H1 (cell line): ENCODE measurements around the gene TFAP2E. TPM values are rescaled to one million over a fixed set of nuclear protein-coding genes. Genes with fewer than 3 reads are reported as not detected.

Experiments
- CTCF ChIA-PET: fragments of 300-600 bp; sonication (Branson Sonifier 250); formaldehyde crosslinking; loops from one replicate; lab custom pipeline; 2021; ENCODE audit not compliant: partially characterized antibody; lab: Charles Lee
- POLR2A ChIA-PET: fragments of 300-600 bp; sonication (Branson Sonifier 250); formaldehyde crosslinking; loops from one replicate; lab custom pipeline; 2021; ENCODE audit warnings: inconsistent platforms; ENCODE audit not compliant: partially characterized antibody; lab: Charles Lee
- DNase-seq, 2 experiments: peaks; one replicate each; pipeline versions ENCODE4 v3.0.0 to v3.0.0-alpha.2; 2010 to 2022; ENCODE audit warnings: low spot score in 2 of 2, low read depth in 1 of 2, mixed read lengths in 1 of 2
- FAIRE-seq: peaks from 2 replicates; lab custom pipeline; 2011; peaks lifted over from hg19 to GRCh38; lab: Jason Lieb, UNC
- H2AFZ ChIP-seq: 2 replicates; pipeline ENCODE4 v1.8.1; 2012; ENCODE audit warnings: low read length, inconsistent platforms
- H2AK5ac ChIP-seq: 2 replicates; pipeline ENCODE4 v1.6.1; 2013; ENCODE audit warnings: low read depth, low read length
- H2BK120ac ChIP-seq: replicated peaks from 2 replicates; pipeline ENCODE3; 2013; ENCODE audit warnings: low read depth, low read length, inconsistent platforms
- H2BK12ac ChIP-seq: 2 replicates; pipeline ENCODE4 v1.6.1; 2013; ENCODE audit warnings: low read depth, low read length
- H2BK15ac ChIP-seq: 2 replicates; pipeline ENCODE4 v1.6.1; 2013; ENCODE audit warnings: low read length
- H2BK20ac ChIP-seq: 2 replicates; pipeline ENCODE4 v1.6.1; 2013; ENCODE audit warnings: low read length
- H2BK5ac ChIP-seq: 2 replicates; pipeline ENCODE4 v1.6.1; 2013; ENCODE audit warnings: low read depth, low read length
- H3K14ac ChIP-seq: 2 replicates; pipeline ENCODE4 v1.6.1; 2013; ENCODE audit warnings: inconsistent platforms; ENCODE audit not compliant: insufficient read length
- H3K18ac ChIP-seq: 2 replicates; pipeline ENCODE4 v1.6.1; 2013; ENCODE audit warnings: low read length; ENCODE audit errors: extremely low read depth
- H3K23ac ChIP-seq: 2 replicates; pipeline ENCODE4 v1.6.1; 2013; ENCODE audit warnings: inconsistent platforms; ENCODE audit not compliant: insufficient read length
- H3K23me2 ChIP-seq: 2 replicates; pipeline ENCODE4 v1.6.1; 2013; ENCODE audit warnings: low read depth, low read length
- H3K27ac ChIP-seq: 2 replicates; pipeline ENCODE4 v1.6.1; 2011; ENCODE audit warnings: low read depth, low read length, inconsistent platforms
- H3K27me3 ChIP-seq, 4 experiments: replicated peaks in 1 of 4; 1 replicate in 1 of 4; 2 replicates in 3 of 4; pipeline versions ENCODE4 v1.6.1 to v1.8.1; 2011 to 2013; ENCODE audit warnings: low read length in 3 of 4, mild to moderate bottlenecking in 3 of 4, inconsistent platforms in 2 of 4, mixed read lengths in 2 of 4, moderate library complexity in 1 of 4; ENCODE audit not compliant: control insufficient read depth in 3 of 4, insufficient read depth in 3 of 4; ENCODE audit errors: extremely low read depth in 1 of 4
- H3K36me3 ChIP-seq, 4 experiments: 2 replicates each; pipeline versions ENCODE4 v1.6.1 to v1.8.1; 2011 to 2013; ENCODE audit warnings: mild to moderate bottlenecking in 4 of 4, low read length in 3 of 4, moderate library complexity in 2 of 4, control low read depth in 1 of 4, inconsistent platforms in 1 of 4; ENCODE audit not compliant: insufficient read depth in 4 of 4, control insufficient read depth in 2 of 4
- H3K4ac ChIP-seq: replicated peaks from 2 replicates; pipeline ENCODE3; 2013; ENCODE audit warnings: low read length, low read depth, mixed read lengths, inconsistent platforms; ENCODE audit not compliant: insufficient read length
- H3K4me1 ChIP-seq, 4 experiments: replicated peaks in 1 of 4; 1 replicate in 1 of 4; 2 replicates in 3 of 4; pipeline versions ENCODE4 v1.6.1 to v1.8.1; 2011 to 2013; ENCODE audit warnings: low read length in 3 of 4, inconsistent platforms in 2 of 4, mixed read lengths in 1 of 4; ENCODE audit not compliant: insufficient read depth in 4 of 4, control insufficient read depth in 3 of 4
- H3K4me2 ChIP-seq, 2 experiments: 2 replicates each; pipeline versions ENCODE4 v1.6.1 to v1.8.1; 2011 to 2013; ENCODE audit warnings: low read depth in 2 of 2, low read length in 2 of 2, control low read depth in 1 of 2, inconsistent platforms in 1 of 2, mild to moderate bottlenecking in 1 of 2; ENCODE audit not compliant: insufficient read depth in 1 of 2
- H3K4me3 ChIP-seq, 4 experiments: fragments of 200-600, 300-600 bp in 1 of 4; sonication (generic), shearing (Covaris generic), sonication (Bioruptor Twin) in 1 of 4; 2 replicates each; pipeline versions ENCODE4 v1.5.1 to v1.8.1; 2011 to 2016; ENCODE audit warnings: low read length in 4 of 4, low read depth in 3 of 4, control low read depth in 2 of 4, inconsistent platforms in 2 of 4, mild to moderate bottlenecking in 2 of 4, mixed read lengths in 1 of 4, moderate library complexity in 1 of 4; ENCODE audit not compliant: insufficient read depth in 2 of 4; ENCODE audit errors: extremely low read depth in 1 of 4
- H3K56ac ChIP-seq: replicated peaks from 2 replicates; pipeline ENCODE3; 2013; ENCODE audit warnings: low read depth, mild to moderate bottlenecking, mixed read lengths, low read length, inconsistent platforms; ENCODE audit not compliant: insufficient read length
- H3K79me1 ChIP-seq: 2 replicates; pipeline ENCODE4 v1.6.1; 2013; ENCODE audit warnings: low read depth, low read length, control low read depth
- H3K79me2 ChIP-seq, 2 experiments: 2 replicates each; pipeline versions ENCODE4 v1.6.1 to v1.8.1; 2012 to 2013; ENCODE audit warnings: low read length in 2 of 2, mild to moderate bottlenecking in 2 of 2, inconsistent platforms in 1 of 2; ENCODE audit not compliant: insufficient read depth in 2 of 2, control insufficient read depth in 1 of 2
- H3K9ac ChIP-seq, 4 experiments: replicated peaks in 1 of 4; 1 replicate in 1 of 4; 2 replicates in 3 of 4; pipeline versions ENCODE4 v1.6.1 to v1.8.1; 2011 to 2013; ENCODE audit warnings: low read depth in 3 of 4, low read length in 3 of 4, control low read depth in 2 of 4, mild to moderate bottlenecking in 2 of 4, moderate library complexity in 2 of 4, inconsistent platforms in 1 of 4; ENCODE audit errors: extremely low read depth in 1 of 4
- H3K9me3 ChIP-seq, 2 experiments: 2 replicates each; pipeline versions ENCODE4 v1.6.1 to v1.8.1; 2012 to 2013; ENCODE audit warnings: mild to moderate bottlenecking in 2 of 2, moderate library complexity in 2 of 2, control low read depth in 1 of 2, inconsistent platforms in 1 of 2, low read depth in 1 of 2, low read length in 1 of 2, mixed read lengths in 1 of 2; ENCODE audit not compliant: insufficient read depth in 2 of 2
- H4K20me1 ChIP-seq, 2 experiments: replicated peaks in 1 of 2; 2 replicates each; pipeline versions ENCODE3 to v1.8.1; 2011 to 2013; ENCODE audit warnings: inconsistent platforms in 2 of 2, low read length in 2 of 2, mild to moderate bottlenecking in 1 of 2; ENCODE audit not compliant: insufficient read depth in 2 of 2, control insufficient read depth in 1 of 2
- H4K5ac ChIP-seq: 2 replicates; pipeline ENCODE4 v1.6.1; 2013; ENCODE audit warnings: low read length, low read depth, mixed read lengths, inconsistent platforms; ENCODE audit not compliant: insufficient read length
- H4K8ac ChIP-seq: 2 replicates; pipeline ENCODE4 v1.8.0; 2013; ENCODE audit warnings: mild to moderate bottlenecking, moderate library complexity, low read length, inconsistent platforms; ENCODE audit not compliant: insufficient read depth; ENCODE audit errors: extremely low read depth
- H4K91ac ChIP-seq: replicated peaks from 2 replicates; pipeline ENCODE3; 2013; ENCODE audit warnings: low read length, mixed read lengths, inconsistent platforms; ENCODE audit not compliant: insufficient read length
- CHD2 ChIP-seq: IDR thresholded peaks from 2 replicates; pipeline ENCODE4 v1.6.1; 2012; ENCODE audit warnings: low read length, improper control_type of control experiment
- RAD21 ChIP-seq, 2 experiments: IDR thresholded peaks in 1 of 2; conservative IDR thresholded peaks in 1 of 2; 2 replicates each; pipeline ENCODE4 v1.6.1; 2011; ENCODE audit warnings: low read depth in 2 of 2, low read length in 2 of 2, improper control_type of control experiment in 1 of 2, inconsistent platforms in 1 of 2, mild to moderate bottlenecking in 1 of 2, moderate library complexity in 1 of 2
- WGBS, 2 experiments: shearing (Covaris generic) in 1 of 2; methylation state at CpG; one replicate each; pipeline versions ENCODE4 v1.1.6 to v1.1.7; 2013 to 2015; ENCODE audit warnings: low lambda C conversion rate in 2 of 2, mixed read lengths in 2 of 2, inconsistent platforms in 1 of 2, low coverage in 1 of 2, missing lambda C conversion rate in 1 of 2; ENCODE audit not compliant: insufficient replicate concordance in 2 of 2, insufficient coverage in 1 of 2, insufficient read length in 1 of 2; ENCODE audit errors: extremely low coverage in 1 of 2, missing lambda C conversion rate in 1 of 2; 5-methylcytosine and 5-hydroxymethylcytosine counted together
- polyA plus RNA-seq, 7 experiments: library from polyadenylated mRNA; depleted of rRNA in 3 of 7; stranded (reverse) in 5 of 7; unstranded in 2 of 7; fragments of >200 nt in 5 of 7; fragments of 200-250 nt in 2 of 7; gene quantifications; 1 replicate in 5 of 7; 2 replicates in 1 of 7; 4 replicates in 1 of 7; pipeline versions ENCODE4 v1.2.1 to v1.2.3, GENCODE V29; 2011 to 2013; ENCODE audit warnings: missing spikeins in 2 of 7, mixed read lengths in 2 of 7
- total RNA-seq: library from RNA; stranded (reverse); fragmentation: NEBNext Ultra II Directional; extraction: Animal tissue kit (Norgen Biotek cat#: 25700); gene quantifications from 2 replicates; pipeline ENCODE4 v1.2.1, GENCODE V29; 2021

The TFAP2E gene
- total and polyA plus RNA-seq, 2 of the 8 experiments (the other 6 are each of a cell fraction or from before 2014, with no cell fraction given), result 0.24 to 0.50 TPM

- peaks cover 4% of the 10 kb centered on the region for H3K79me1 ChIP-seq
- no peak overlapping the region for H2BK120ac ChIP-seq
- DNase-seq (no peak), FAIRE-seq (no peak)
- H4K20me1 ChIP-seq, result peaks cover 9 to 19% of the 10 kb centered on the region in 2 experiments
- CTCF ChIA-PET, result interaction anchor here (0.6 to 2.3 kb wide), 11 partner anchors 9 to 160 kb away, joined by 3 to 10 read pairs (median 3); no protein-coding TSS in a partner anchor
- H3K4ac ChIP-seq, result no peak overlapping the region
- WGBS, 2 experiments, result 92% methylated on average over 6 of the region's 6 CpGs; no CpG with 5 or more reads in 1 of the 2 experiments
- no peak overlapping the region for H3K27ac ChIP-seq
- no peak overlapping the region for H4K91ac ChIP-seq
- TF ChIP-seq CHD2 (no peak), RAD21 (IDR thresholded peaks at IDR 0.05 in 1 of 2, conservative IDR thresholded peaks at IDR 0.05 in 1 of 2; ENCODE audit: low read depth in 2 of 2, low read length in 2 of 2) (0 out of 4 replicates have a peak, but pooled peaks of 1 of the 2 experiments have one; percentile 1)
- H3K23ac ChIP-seq, result no peak overlapping the region
- H2BK12ac ChIP-seq, result no peak overlapping the region
- no peak overlapping the region for H4K8ac ChIP-seq
- H3K9me3 ChIP-seq, result no peaks in the 10 kb centered on the region
- H3K23me2 ChIP-seq, result no peaks in the 10 kb centered on the region
- H3K79me2 ChIP-seq, result peaks cover 0 to 38% of the 10 kb centered on the region in 2 experiments; a peak in 2 of 4 replicates
- H2BK5ac ChIP-seq, result no peak overlapping the region
- H2BK20ac ChIP-seq, result no peak overlapping the region
- no peak overlapping the region for H3K18ac ChIP-seq
- no peak overlapping the region for H3K14ac ChIP-seq
- no peak overlapping the region for H3K56ac ChIP-seq
- H3K4me2 ChIP-seq, result no peak overlapping the region
- no peaks in the 10 kb centered on the region for H3K27me3 ChIP-seq
- no peak overlapping the region for H4K5ac ChIP-seq
- no peak overlapping the region for H3K4me3 ChIP-seq
- H3K4me1 ChIP-seq, result peaks cover 7 to 17% (median 13%) of the 10 kb centered on the region in 4 experiments
- POLR2A ChIA-PET, result interaction anchor here (0.9 to 1.1 kb wide), 5 partner anchors 9 to 138 kb away, joined by 3 to 6 read pairs (median 3); no protein-coding TSS in a partner anchor
- H3K9ac ChIP-seq, result no peak overlapping the region
- H2BK15ac ChIP-seq, result no peak overlapping the region
- H2AFZ ChIP-seq, result no peak overlapping the region
- H3K36me3 ChIP-seq, result peaks cover 0 to 24% (median 7%) of the 10 kb centered on the region in 4 experiments; a peak in 4 of 8 replicates
- H2AK5ac ChIP-seq, result no peak overlapping the region
Measured at GRCh38 chr1:35619237-35620121, 46.4 kb downstream of the TFAP2E start.
